ENCODE measurements around the gene BUB1. TPM values are rescaled to one million over a fixed set of nuclear protein-coding genes. Genes with fewer than 3 reads are reported as not detected.
"Not testable (repeated sequence)": the region's sequence is repeated elsewhere in the genome, so short reads cannot be mapped to it uniquely, and the experiment has no call there.

The BUB1 gene
- total and polyA plus RNA-seq, 10 donors = 1.1 to 29.7 (median 7.1) TPM

- H3K4me1 ChIP-seq; H3K4me3 ChIP-seq; DNase-seq; intact Hi-C loops (cut with DNase I; ENCODE audit: low total_unique reads); H3K27me3 ChIP-seq (replicated peaks in 1 of 7); H3K9me3 ChIP-seq; H3K36me3 ChIP-seq; H3K27ac ChIP-seq: not testable (repeated sequence)
- 50 to 88% (median 70%) methylated on average over 1 to 2 of the region's 9 CpGs for whole genome bisulfite sequencing, 5 donors
These were observed 58.4 kb downstream of the BUB1 start for GRCh38 chr2:110619326-110619939.

GRCh38 chr2:110613927-110614326, 63.9 kb downstream of the BUB1 start:
- DNase-seq; H3K27me3 ChIP-seq (replicated peaks in 1 of 7); H3K4me3 ChIP-seq; H3K9me3 ChIP-seq; H3K4me1 ChIP-seq; intact Hi-C loops (cut with DNase I; ENCODE audit: low total_unique reads); H3K36me3 ChIP-seq; H3K27ac ChIP-seq: not testable (repeated sequence)
- no CpG with 5 or more reads among the region's 1 CpG for WGBS, 5 donors

- intact Hi-C loops (cut with DNase I; ENCODE audit: low total_unique reads); H3K9me3 ChIP-seq; H3K4me1 ChIP-seq; H3K36me3 ChIP-seq; H3K27ac ChIP-seq; H3K27me3 ChIP-seq (replicated peaks in 1 of 7): not testable (repeated sequence)
- DNase-seq = peak; percentile 65
- 0 to 1% (median 0%) methylated on average over 18 to 49 of the region's 94 CpGs; no CpG with 5 or more reads in 2 of the 5 donors for WGBS, 5 donors
- H3K4me3 ChIP-seq = peak overlapping the region in 1 of 8 donors; percentile 53
These were observed 67.1 kb downstream of the BUB1 start for GRCh38 chr2:110610613-110611250.

GRCh38 chr2:110609843-110610612, 67.8 kb downstream of the BUB1 start:
- H3K27me3 ChIP-seq (replicated peaks in 1 of 7); H3K9me3 ChIP-seq; H3K27ac ChIP-seq; H3K4me1 ChIP-seq; H3K36me3 ChIP-seq; intact Hi-C loops (cut with DNase I; ENCODE audit: low total_unique reads); DNase-seq: not testable (repeated sequence)
- H3K4me3 ChIP-seq = peak overlapping the region in 1 of 8 donors; percentile 53
- 2 to 7% (median 3%) methylated on average over 8 to 15 of the region's 45 CpGs; no CpG with 5 or more reads in 2 of the 5 donors for WGBS, 5 donors

GRCh38 chr2:110608788-110609502, 68.9 kb downstream of the BUB1 start:
- WGBS, 5 donors = no CpG with 5 or more reads among the region's 8 CpGs
- H3K36me3 ChIP-seq; intact Hi-C loops (cut with DNase I; ENCODE audit: low total_unique reads); H3K27ac ChIP-seq; H3K9me3 ChIP-seq; DNase-seq; H3K27me3 ChIP-seq (replicated peaks in 1 of 7); H3K4me3 ChIP-seq; H3K4me1 ChIP-seq: not testable (repeated sequence)

GRCh38 chr2:110605057-110605456, 72.8 kb downstream of the BUB1 start:
- H3K27ac ChIP-seq; H3K4me3 ChIP-seq; H3K36me3 ChIP-seq; H3K4me1 ChIP-seq; H3K27me3 ChIP-seq (replicated peaks in 1 of 7); intact Hi-C loops (cut with DNase I; ENCODE audit: low total_unique reads); H3K9me3 ChIP-seq: not testable (repeated sequence)
- peak; percentile 62 for DNase-seq
- 68 to 88% (median 82%) methylated on average over 6 to 8 of the region's 12 CpGs; no CpG with 5 or more reads in 1 of the 5 donors for WGBS, 5 donors

- DNase-seq; H3K36me3 ChIP-seq; H3K27me3 ChIP-seq (replicated peaks in 1 of 7); H3K4me1 ChIP-seq; H3K4me3 ChIP-seq; H3K9me3 ChIP-seq; intact Hi-C loops (cut with DNase I; ENCODE audit: low total_unique reads); H3K27ac ChIP-seq: not testable (repeated sequence)
- WGBS, 5 donors = 100% methylated on average over 1 of the region's 8 CpGs; no CpG with 5 or more reads in 4 of the 5 donors
These were observed 73.8 kb downstream of the BUB1 start for GRCh38 chr2:110603917-110604591.

GRCh38 chr2:110602139-110602538, 75.7 kb downstream of the BUB1 start:
- H3K36me3 ChIP-seq; H3K4me3 ChIP-seq; H3K27me3 ChIP-seq (replicated peaks in 1 of 7); H3K9me3 ChIP-seq; intact Hi-C loops (cut with DNase I; ENCODE audit: low total_unique reads); H3K4me1 ChIP-seq; DNase-seq; H3K27ac ChIP-seq: not testable (repeated sequence)
- WGBS, 5 donors = 78 to 97% (median 93%) methylated on average over 5 of the region's 9 CpGs; no CpG with 5 or more reads in 1 of the 5 donors

GRCh38 chr2:110591973-110592372, 85.9 kb downstream of the BUB1 start:
- intact Hi-C loops (cut with DNase I; ENCODE audit: low total_unique reads); H3K36me3 ChIP-seq; H3K4me3 ChIP-seq; H3K4me1 ChIP-seq; H3K27ac ChIP-seq; H3K9me3 ChIP-seq; H3K27me3 ChIP-seq (replicated peaks in 1 of 7); DNase-seq: not testable (repeated sequence)
- WGBS, 5 donors = no CpG with 5 or more reads among the region's 2 CpGs

- no CpG with 5 or more reads among the region's 15 CpGs for WGBS, 5 donors
- intact Hi-C loops (cut with DNase I; ENCODE audit: low total_unique reads) = not testable (repeated sequence)
These were observed 88.1 kb downstream of the BUB1 start for GRCh38 chr2:110589677-110590330.

More at GRCh38 chr2:110589677-110590330, 88.1 kb downstream of the BUB1 start:
- H3K4me1 ChIP-seq; H3K4me3 ChIP-seq; H3K36me3 ChIP-seq; H3K27ac ChIP-seq; H3K9me3 ChIP-seq; H3K27me3 ChIP-seq (replicated peaks in 1 of 7); DNase-seq: not testable (repeated sequence)
